GM10266 (cell line): ENCODE data around the gene MRC2.

Experiments
- DNase-seq: peaks from one replicate; pipeline ENCODE4 v3.0.0; 2012; ENCODE audit errors: extremely low spot score
- CTCF ChIP-seq: IDR thresholded peaks from 2 replicates; pipeline ENCODE4 v1.5.1; 2012; ENCODE audit warnings: mild to moderate bottlenecking, low read depth; ENCODE audit not compliant: control insufficient read depth, insufficient read depth; ENCODE audit errors: missing control alignments

Gene MRC2

GRCh38 chr17:62741290-62741689 lies 113.8 kb downstream of the MRC2 start:
- DNase-seq: no peak
- TF ChIP-seq CTCF: no peak
